HCT116 (cell line): ENCODE results near the gene CRYBA4. TPM values are rescaled to one million over a fixed set of nuclear protein-coding genes. Genes with fewer than 3 reads are reported as not detected.

ENCODE experiments used
- ATAC-seq: fragments of 200-7000 bp; cut with Tn5 transposase; 2 replicates; pipeline ENCODE4 v1.9.1; 2020; ENCODE audit warnings: mild to moderate bottlenecking, moderate library complexity
- BruUV-seq: library from RNA; stranded (reverse); fragments of 400-500 nt; replicated peaks from 2 replicates; lab custom pipeline; 2021; lab: Mats Ljungman, UMichigan
- CTCF ChIA-PET: fragments of 300-600 bp; sonication (Branson Sonifier 250); formaldehyde crosslinking; loops from one replicate; lab custom pipeline; 2021; ENCODE audit warnings: antibody characterized with exemption; lab: Charles Lee
- POLR2A ChIA-PET: fragments of 300-600, 350-600 bp; sonication (Branson Sonifier 250); formaldehyde crosslinking; loops from one replicate; lab custom pipeline; 2021; ENCODE audit warnings: antibody characterized with exemption; lab: Charles Lee
- RAD21 ChIA-PET, 2 experiments: fragments of 300-600 bp; sonication (Branson Sonifier 250); formaldehyde crosslinking; loops; one replicate each; lab custom pipeline; 2023; ENCODE audit warnings: low total read pairs in 2 of 2; ENCODE audit not compliant: uncharacterized antibody in 2 of 2, unreplicated experiment in 2 of 2, low non-redundant PET in 1 of 2; lab: Charles Lee
- DNase-seq: peaks from one replicate; pipeline ENCODE4 v3.0.0-alpha.2; 2010; ENCODE audit warnings: low read depth, low spot score
- H2AFZ ChIP-seq: fragments of 200-600 bp; shearing (Covaris generic), sonication (generic); 2 replicates; pipeline ENCODE4 v1.6.1; 2017; ENCODE audit warnings: low read depth, mixed run types, mixed read lengths, antibody characterized with exemption, low read length; ENCODE audit not compliant: poor library complexity, severe bottlenecking
- H3K27ac ChIP-seq: 2 replicates; pipeline ENCODE4 v1.5.1; 2012; ENCODE audit warnings: low read depth, low read length
- H3K27me3 ChIP-seq: fragments of 200-600 bp; sonication (generic); 2 replicates; pipeline ENCODE4 v1.6.1; 2016; ENCODE audit warnings: mixed run types, low read length, mixed read lengths; ENCODE audit not compliant: insufficient read depth
- H3K36me3 ChIP-seq, 2 experiments: fragments of 200-500 bp in 1 of 2; fragments of 200-600 bp in 1 of 2; sonication (Bioruptor generic) in 1 of 2; sonication (generic) in 1 of 2; 2 replicates each; pipeline versions ENCODE4 v1.5.1 to v1.6.1; 2014 to 2016; ENCODE audit warnings: low read length in 2 of 2, inconsistent platforms in 1 of 2, mixed read lengths in 1 of 2, mixed run types in 1 of 2; ENCODE audit not compliant: insufficient read depth in 2 of 2, control insufficient read depth in 1 of 2
- H3K4me1 ChIP-seq, 2 experiments: fragments of 200-600 bp in 1 of 2; sonication (generic) in 1 of 2; 2 replicates each; pipeline versions ENCODE4 v1.5.1 to v1.6.1; 2012 to 2017; ENCODE audit warnings: low read length in 2 of 2, inconsistent platforms in 1 of 2, mild to moderate bottlenecking in 1 of 2, mixed read lengths in 1 of 2, mixed run types in 1 of 2, moderate library complexity in 1 of 2; ENCODE audit not compliant: insufficient read depth in 2 of 2, control insufficient read depth in 1 of 2
- H3K4me2 ChIP-seq: fragments of 200-600 bp; sonication (generic); 2 replicates; pipeline ENCODE4 v1.6.1; 2017; ENCODE audit warnings: mixed run types, low read length, mixed read lengths
- H3K4me3 ChIP-seq, 2 experiments: fragments of 200-600 bp in 1 of 2; sonication (generic) in 1 of 2; replicated peaks in 1 of 2; 2 replicates each; pipeline ENCODE4 v1.5.1; 2011 to 2016; ENCODE audit warnings: low read length in 2 of 2, control low read depth in 1 of 2, low read depth in 1 of 2, mild to moderate bottlenecking in 1 of 2, mixed read lengths in 1 of 2, mixed run types in 1 of 2
- H3K79me2 ChIP-seq: fragments of 200-600 bp; sonication (generic); 2 replicates; pipeline ENCODE4 v1.6.1; 2017; ENCODE audit warnings: mild to moderate bottlenecking, mixed run types, low read length, moderate library complexity, mixed read lengths; ENCODE audit not compliant: insufficient read depth
- H3K9ac ChIP-seq: fragments of 200-600 bp; sonication (generic); 2 replicates; pipeline ENCODE4 v1.6.1; 2016; ENCODE audit warnings: low read length, mixed read lengths
- H3K9me2 ChIP-seq: fragments of 200-600 bp; sonication (generic), shearing (Covaris generic); 2 replicates; pipeline ENCODE4 v1.6.1; 2017; ENCODE audit warnings: mixed run types, mild to moderate bottlenecking, moderate library complexity; ENCODE audit not compliant: insufficient read depth
- H3K9me3 ChIP-seq, 2 experiments: fragments of 200-500 bp in 1 of 2; fragments of 200-600 bp in 1 of 2; sonication (Bioruptor generic) in 1 of 2; sonication (generic) in 1 of 2; 2 replicates each; pipeline ENCODE4 v1.6.1; 2014 to 2017; ENCODE audit warnings: low read length in 2 of 2, mixed read lengths in 2 of 2, inconsistent platforms in 1 of 2, low read depth in 1 of 2, mild to moderate bottlenecking in 1 of 2, mixed run types in 1 of 2, moderate library complexity in 1 of 2; ENCODE audit not compliant: control insufficient read depth in 1 of 2, insufficient read depth in 1 of 2
- H4K20me1 ChIP-seq: fragments of 200-600 bp; sonication (generic), shearing (Covaris generic); 2 replicates; pipeline ENCODE4 v1.6.1; 2017; ENCODE audit warnings: mixed run types, mild to moderate bottlenecking, moderate library complexity; ENCODE audit not compliant: insufficient read depth
- CBX3 ChIP-seq: IDR thresholded peaks from 2 replicates; pipeline ENCODE4 v1.6.1; 2012; ENCODE audit warnings: low read depth
- CEBPB ChIP-seq: IDR thresholded peaks from 2 replicates; pipeline ENCODE4 v1.6.1; 2012; ENCODE audit warnings: low read depth
- EGR1 ChIP-seq: IDR thresholded peaks from 2 replicates; pipeline ENCODE4 v1.6.1; 2012; ENCODE audit warnings: low read depth
- ELF1 ChIP-seq: IDR thresholded peaks from 2 replicates; pipeline ENCODE4 v1.6.1; 2012; ENCODE audit warnings: low read depth, borderline replicate concordance
- EZH2phosphoT487 ChIP-seq: fragments of 200-600 bp; IDR thresholded peaks from 2 replicates; pipeline ENCODE4 v1.6.1; 2018; ENCODE audit warnings: antibody characterized with exemption, borderline replicate concordance
- FOSL1 ChIP-seq: IDR thresholded peaks from 2 replicates; pipeline ENCODE4 v1.6.1; 2012; ENCODE audit warnings: low read depth
- POLR2AphosphoS5 ChIP-seq: IDR thresholded peaks from 2 replicates; pipeline ENCODE4 v1.6.1; 2011; ENCODE audit warnings: mild to moderate bottlenecking, low read depth, low read length, moderate library complexity
- RAD21 ChIP-seq: IDR thresholded peaks from 2 replicates; pipeline ENCODE4 v1.6.1; 2012; ENCODE audit warnings: low read depth, mild to moderate bottlenecking
- REST ChIP-seq: IDR thresholded peaks from 2 replicates; pipeline ENCODE4 v1.6.1; 2012; ENCODE audit warnings: low read depth
- SIN3A ChIP-seq: IDR thresholded peaks from 2 replicates; pipeline ENCODE4 v1.6.1; 2012; ENCODE audit warnings: low read depth
- SP1 ChIP-seq: IDR thresholded peaks from 2 replicates; pipeline ENCODE4 v1.6.1; 2012; ENCODE audit warnings: low read depth
- SRF ChIP-seq: IDR thresholded peaks from 2 replicates; pipeline ENCODE4 v1.6.1; 2012; ENCODE audit warnings: low read depth
- TCF7L2 ChIP-seq: IDR thresholded peaks from 2 replicates; pipeline ENCODE4 v1.7.0; 2011; ENCODE audit warnings: borderline replicate concordance, inconsistent platforms; ENCODE audit not compliant: insufficient read depth, insufficient read length; ENCODE audit errors: extremely low read depth
- YY1 ChIP-seq: IDR thresholded peaks from 2 replicates; pipeline ENCODE4 v1.6.1; 2011; ENCODE audit warnings: low read length, low read depth, moderate library complexity, mild to moderate bottlenecking; ENCODE audit not compliant: insufficient replicate concordance; ENCODE audit errors: extremely low read depth
- ZFX ChIP-seq: fragments of 450-650 bp; IDR thresholded peaks from 2 replicates; pipeline ENCODE4 v1.6.1; 2017
- ZNF274 ChIP-seq: fragments of 200-500 bp; sonication (Bioruptor generic); IDR thresholded peaks from 2 replicates; pipeline ENCODE4 v1.6.1; 2014; ENCODE audit warnings: mild to moderate bottlenecking, low read depth, low read length, inconsistent platforms
- intact Hi-C: fragments of 100-400 bp; cut with micrococcal nuclease; formaldehyde crosslinking; loops from 2 replicates; pipeline ENCODE4 v1.10.0; 2022
- total RNA-seq: library from RNA; stranded (reverse); gene quantifications from one replicate; pipeline ENCODE4 v1.2.1, GENCODE V29; 2021; ENCODE audit not compliant: unreplicated experiment
- TF ChIP-seq, protein P1 (sequence below): IDR thresholded peaks from 2 replicates; pipeline ENCODE4 v1.6.1; 2012
- TF ChIP-seq, protein P2 (sequence below), 3 experiments: fragments of 200-600 bp in 1 of 3; sonication (generic) in 1 of 3; IDR thresholded peaks in 2 of 3; conservative IDR thresholded peaks in 1 of 3; 2 replicates each; pipeline ENCODE4 v1.5.1; 2012 to 2017; ENCODE audit warnings: low read depth in 2 of 3, low read length in 2 of 3, antibody characterized with exemption in 1 of 3, borderline replicate concordance in 1 of 3, control low read depth in 1 of 3, mild to moderate bottlenecking in 1 of 3, mixed read lengths in 1 of 3, mixed run types in 1 of 3, moderate library complexity in 1 of 3; ENCODE audit not compliant: insufficient read depth in 1 of 3
- TF ChIP-seq, protein P3 (sequence below): IDR thresholded peaks from 2 replicates; pipeline ENCODE4 v1.6.1; 2012

Gene CRYBA4
- total RNA-seq, 1 experiment from 2014 or later = not detected

- H4K20me1 ChIP-seq = no peaks in the 10 kb centered on the region
- TF ChIP-seq CBX3 (no peak), SRF (no peak), EGR1 (no peak), SP1 (no peak), EZH2phosphoT487 (no peak), RAD21 (no peak), FOSL1 (no peak), ZFX (no peak), POLR2AphosphoS5 (no peak), TCF7L2 (no peak), CEBPB (no peak), SIN3A (no peak), YY1 (no peak), ZNF274 (no peak), ELF1 (no peak), REST (no peak)
- TF ChIP-seq, protein P1, sequence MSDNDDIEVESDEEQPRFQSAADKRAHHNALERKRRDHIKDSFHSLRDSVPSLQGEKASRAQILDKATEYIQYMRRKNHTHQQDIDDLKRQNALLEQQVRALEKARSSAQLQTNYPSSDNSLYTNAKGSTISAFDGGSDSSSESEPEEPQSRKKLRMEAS = no peak
- TF ChIP-seq, protein P2, sequence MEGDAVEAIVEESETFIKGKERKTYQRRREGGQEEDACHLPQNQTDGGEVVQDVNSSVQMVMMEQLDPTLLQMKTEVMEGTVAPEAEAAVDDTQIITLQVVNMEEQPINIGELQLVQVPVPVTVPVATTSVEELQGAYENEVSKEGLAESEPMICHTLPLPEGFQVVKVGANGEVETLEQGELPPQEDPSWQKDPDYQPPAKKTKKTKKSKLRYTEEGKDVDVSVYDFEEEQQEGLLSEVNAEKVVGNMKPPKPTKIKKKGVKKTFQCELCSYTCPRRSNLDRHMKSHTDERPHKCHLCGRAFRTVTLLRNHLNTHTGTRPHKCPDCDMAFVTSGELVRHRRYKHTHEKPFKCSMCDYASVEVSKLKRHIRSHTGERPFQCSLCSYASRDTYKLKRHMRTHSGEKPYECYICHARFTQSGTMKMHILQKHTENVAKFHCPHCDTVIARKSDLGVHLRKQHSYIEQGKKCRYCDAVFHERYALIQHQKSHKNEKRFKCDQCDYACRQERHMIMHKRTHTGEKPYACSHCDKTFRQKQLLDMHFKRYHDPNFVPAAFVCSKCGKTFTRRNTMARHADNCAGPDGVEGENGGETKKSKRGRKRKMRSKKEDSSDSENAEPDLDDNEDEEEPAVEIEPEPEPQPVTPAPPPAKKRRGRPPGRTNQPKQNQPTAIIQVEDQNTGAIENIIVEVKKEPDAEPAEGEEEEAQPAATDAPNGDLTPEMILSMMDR (IDR thresholded peaks at IDR 0.05 in 2 of 3, conservative IDR thresholded peaks at IDR 0.05 in 1 of 3; ENCODE audit: borderline replicate concordance in 1 of 3, insufficient read depth in 1 of 3, low read depth in 2 of 3, low read length in 2 of 3) = no peak
- TF ChIP-seq, protein P3, sequence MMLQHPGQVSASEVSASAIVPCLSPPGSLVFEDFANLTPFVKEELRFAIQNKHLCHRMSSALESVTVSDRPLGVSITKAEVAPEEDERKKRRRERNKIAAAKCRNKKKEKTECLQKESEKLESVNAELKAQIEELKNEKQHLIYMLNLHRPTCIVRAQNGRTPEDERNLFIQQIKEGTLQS = no peak
- ChIA-PET POLR2A (no interaction called here), CTCF (no interaction called here), RAD21 (no interaction called here)
- H3K27ac ChIP-seq = no peak overlapping the region
- H3K79me2 ChIP-seq = no peaks in the 10 kb centered on the region
- DNase-seq (no peak), ATAC-seq (no peak)
- no peaks in the 10 kb centered on the region for H3K9me2 ChIP-seq
- no peaks in the 10 kb centered on the region for H3K9me3 ChIP-seq
- H3K27me3 ChIP-seq = peaks cover 10% of the 10 kb centered on the region; the same call in 1 of the 2 replicates
- H2AFZ ChIP-seq = no peak overlapping the region
- no TSS peak for BruUV-seq
- H3K4me2 ChIP-seq = no peak overlapping the region
- no peaks in the 10 kb centered on the region for H3K4me1 ChIP-seq
- no peaks in the 10 kb centered on the region for H3K36me3 ChIP-seq
- H3K9ac ChIP-seq = no peak overlapping the region
- no peak overlapping the region for H3K4me3 ChIP-seq
- intact Hi-C loops = no loop called here
Observed at GRCh38 chr22:26606611-26607010, 15.2 kb upstream of the CRYBA4 start.
